GM06990 (cell line): Measurements from ENCODE around the gene THADA.

Experiments used
- DNase-seq: peaks from one replicate; pipeline ENCODE4 v3.0.0-alpha.2; 2011; ENCODE audit not compliant: insufficient read length; ENCODE audit errors: extremely low read depth
- H3K27me3 ChIP-seq: replicated peaks from 2 replicates; pipeline ENCODE4 v1.6.0; 2011; ENCODE audit warnings: low read length; ENCODE audit not compliant: control insufficient read depth, insufficient read depth
- H3K36me3 ChIP-seq: 2 replicates; pipeline ENCODE4 v1.5.1; 2011; ENCODE audit warnings: low read length; ENCODE audit not compliant: control insufficient read depth, insufficient read depth
- H3K4me3 ChIP-seq: replicated peaks from 2 replicates; pipeline ENCODE4 v1.5.1; 2011; ENCODE audit warnings: low read depth, mild to moderate bottlenecking, control low read depth, low read length
- TF ChIP-seq, protein P1 (sequence below): IDR thresholded peaks from 2 replicates; pipeline ENCODE4 v1.5.1; 2011; ENCODE audit warnings: low read length, control low read depth, mild to moderate bottlenecking, inconsistent platforms; ENCODE audit not compliant: insufficient read depth, poor library complexity, severe bottlenecking

The THADA gene

GRCh38 chr2:43376523-43377198, 219.2 kb downstream of the THADA start:
- DNase-seq: no peak
- no peaks in the 10 kb centered on the region for H3K27me3 ChIP-seq
- TF ChIP-seq, protein P1, sequence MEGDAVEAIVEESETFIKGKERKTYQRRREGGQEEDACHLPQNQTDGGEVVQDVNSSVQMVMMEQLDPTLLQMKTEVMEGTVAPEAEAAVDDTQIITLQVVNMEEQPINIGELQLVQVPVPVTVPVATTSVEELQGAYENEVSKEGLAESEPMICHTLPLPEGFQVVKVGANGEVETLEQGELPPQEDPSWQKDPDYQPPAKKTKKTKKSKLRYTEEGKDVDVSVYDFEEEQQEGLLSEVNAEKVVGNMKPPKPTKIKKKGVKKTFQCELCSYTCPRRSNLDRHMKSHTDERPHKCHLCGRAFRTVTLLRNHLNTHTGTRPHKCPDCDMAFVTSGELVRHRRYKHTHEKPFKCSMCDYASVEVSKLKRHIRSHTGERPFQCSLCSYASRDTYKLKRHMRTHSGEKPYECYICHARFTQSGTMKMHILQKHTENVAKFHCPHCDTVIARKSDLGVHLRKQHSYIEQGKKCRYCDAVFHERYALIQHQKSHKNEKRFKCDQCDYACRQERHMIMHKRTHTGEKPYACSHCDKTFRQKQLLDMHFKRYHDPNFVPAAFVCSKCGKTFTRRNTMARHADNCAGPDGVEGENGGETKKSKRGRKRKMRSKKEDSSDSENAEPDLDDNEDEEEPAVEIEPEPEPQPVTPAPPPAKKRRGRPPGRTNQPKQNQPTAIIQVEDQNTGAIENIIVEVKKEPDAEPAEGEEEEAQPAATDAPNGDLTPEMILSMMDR: no peak
- no peaks in the 10 kb centered on the region for H3K36me3 ChIP-seq
- no peak overlapping the region for H3K4me3 ChIP-seq

- Histone ChIP-seq H3K4me3 (no peak overlapping the region), H3K36me3 (no peaks in the 10 kb centered on the region), H3K27me3 (no peaks in the 10 kb centered on the region)
- TF ChIP-seq, protein P1: no peak
- no peak for DNase-seq
Measured at GRCh38 chr2:43375746-43376522, 219.9 kb downstream of the THADA start.

DNA sequence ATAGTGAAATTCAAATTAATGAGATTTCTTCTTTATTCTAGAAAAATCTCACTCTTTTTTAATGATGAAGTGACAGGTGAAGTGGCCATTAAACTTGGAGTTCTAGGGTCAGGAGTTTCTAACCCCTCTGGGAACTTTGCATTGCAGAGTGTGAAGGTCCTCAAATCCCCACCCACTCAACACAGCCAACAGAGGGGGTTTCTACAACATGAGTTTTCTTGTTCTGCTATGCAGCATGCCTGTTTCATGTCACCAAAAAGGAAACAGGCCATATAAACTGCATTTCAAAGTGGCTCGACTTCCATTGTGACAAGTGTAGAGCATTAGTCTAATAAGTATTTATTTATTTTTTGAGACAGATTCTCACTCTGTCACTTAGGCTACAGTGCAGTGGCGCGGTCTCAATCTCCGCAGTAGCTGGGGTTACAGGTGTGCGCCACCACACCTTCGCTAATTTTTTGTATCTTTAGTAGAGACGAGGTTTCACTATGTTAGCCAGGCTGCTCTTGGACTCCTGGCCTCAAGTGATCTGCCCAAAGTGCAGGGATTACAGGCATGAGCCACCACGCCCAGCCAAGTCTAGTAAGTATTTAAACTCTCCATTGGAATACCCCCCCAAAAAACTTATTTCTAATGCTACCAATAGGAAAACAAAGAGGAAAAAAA, 223.3 kb downstream of the THADA start:
- Histone ChIP-seq H3K27me3 (no peaks in the 10 kb centered on the region), H3K36me3 (no peaks in the 10 kb centered on the region), H3K4me3 (no peak overlapping the region)
- no peak for DNase-seq
- TF ChIP-seq, protein P1: no peak

- H3K4me3 ChIP-seq: no peak overlapping the region
- TF ChIP-seq, protein P1: no peak
- no peak for DNase-seq
Measured at GRCh38 chr2:43370705-43371104, 225.1 kb downstream of the THADA start.

DNA sequence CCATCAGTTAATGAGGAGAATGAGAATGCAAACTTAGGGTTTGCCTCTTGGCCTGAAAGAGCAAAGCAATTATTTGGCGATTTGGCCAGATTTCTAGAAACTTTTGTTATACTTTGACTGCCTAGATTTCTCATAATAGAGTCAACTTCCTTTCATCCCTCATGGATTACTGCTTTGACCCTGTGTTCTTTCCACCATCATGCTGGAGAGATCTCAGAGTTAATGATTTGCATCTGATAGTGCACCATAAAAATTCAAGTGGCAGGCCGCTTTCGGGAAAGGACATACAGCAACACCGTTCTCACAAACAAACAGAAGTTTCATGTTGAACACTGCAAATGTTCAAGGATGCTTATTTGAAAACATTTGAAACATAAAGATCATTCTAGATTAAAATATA, 225.7 kb downstream of the THADA start:
- no peak for DNase-seq
- Histone ChIP-seq H3K36me3 (no peaks in the 10 kb centered on the region), H3K4me3 (no peak overlapping the region), H3K27me3 (no peaks in the 10 kb centered on the region)
- TF ChIP-seq, protein P1: no peak

More at GRCh38 chr2:43370705-43371104, 225.1 kb downstream of the THADA start:
- H3K27me3 ChIP-seq: no peaks in the 10 kb centered on the region
- H3K36me3 ChIP-seq: no peaks in the 10 kb centered on the region
